Measurements from ENCODE around the gene STIM1. TPM values are rescaled to one million over a fixed set of nuclear protein-coding genes. Genes with fewer than 3 reads are reported as not detected.
A peak's percentile ranks its signal among the peaks of the same experiment; 100 is the strongest.
"Not testable (repeated sequence)": the region's sequence is repeated elsewhere in the genome, so short reads cannot be mapped to it uniquely, and the experiment has no call there.

STIM1 gene
- total RNA-seq, 1 donor from 2014 or later, result 30.8 TPM

- DNase-seq, result no peak
These were observed 129.4 kb downstream of the STIM1 start for GRCh38 chr11:3984896-3985295.

- DNase-seq, result no peak
These were observed 130.2 kb downstream of the STIM1 start for GRCh38 chr11:3985631-3986030.

GRCh38 chr11:3986301-3986700 lies 130.8 kb downstream of the STIM1 start:
- DNase-seq, result no peak

GRCh38 chr11:3989276-3989920 lies 133.9 kb downstream of the STIM1 start:
- no peak for DNase-seq

GRCh38 chr11:3989921-3990290 lies 134.4 kb downstream of the STIM1 start:
- no peak for DNase-seq

GRCh38 chr11:3990406-3990805 lies 134.9 kb downstream of the STIM1 start:
- DNase-seq, result no peak

- DNase-seq, result no peak
These were observed 137.5 kb downstream of the STIM1 start for GRCh38 chr11:3992964-3993363.

GRCh38 chr11:3994030-3994640 lies 138.7 kb downstream of the STIM1 start:
- no peak for DNase-seq

- DNase-seq, result no peak
These were observed 139.8 kb downstream of the STIM1 start for GRCh38 chr11:3995307-3995706.

GRCh38 chr11:3995949-3996554 lies 140.6 kb downstream of the STIM1 start:
- DNase-seq, result no peak

GRCh38 chr11:3996651-3997050 lies 141.2 kb downstream of the STIM1 start:
- DNase-seq, result no peak

- not testable (repeated sequence) for DNase-seq
These were observed 149.3 kb downstream of the STIM1 start for GRCh38 chr11:4004753-4005152.

- DNase-seq, result no peak
These were observed 151.6 kb downstream of the STIM1 start for GRCh38 chr11:4006946-4007680.

GRCh38 chr11:4008116-4008515 lies 152.7 kb downstream of the STIM1 start:
- no peak for DNase-seq

GRCh38 chr11:4016602-4017001 lies 161.1 kb downstream of the STIM1 start:
- DNase-seq, result not testable (repeated sequence)

GRCh38 chr11:4017129-4017528 lies 161.7 kb downstream of the STIM1 start:
- no peak for DNase-seq

- DNase-seq, result no peak
These were observed 163.2 kb downstream of the STIM1 start for GRCh38 chr11:4018641-4019040.

- DNase-seq, result no peak
These were observed 164.4 kb downstream of the STIM1 start for GRCh38 chr11:4019891-4020290.

- no peak for DNase-seq
These were observed 167.2 kb downstream of the STIM1 start for GRCh38 chr11:4022669-4023068.

GRCh38 chr11:4025248-4025966 lies 169.9 kb downstream of the STIM1 start:
- DNase-seq, result peak; percentile 57

- DNase-seq, result peak; percentile 57
These were observed 170.5 kb downstream of the STIM1 start for GRCh38 chr11:4025967-4026324.

GRCh38 chr11:4026389-4026788 lies 170.9 kb downstream of the STIM1 start:
- no peak for DNase-seq

- no peak for DNase-seq
These were observed 172.3 kb downstream of the STIM1 start for GRCh38 chr11:4027746-4028145.
